HG02884 (cell line): ENCODE results near the gene EVX2.

ENCODE experiments used
- ATAC-seq: cut with Tn5 transposase; IDR thresholded peaks from one replicate; pipeline ENCODE4 v1.9.1; 2021; ENCODE audit warnings: mild to moderate bottlenecking, moderate library complexity; ENCODE audit not compliant: unreplicated experiment

The EVX2 gene

GRCh38 chr2:176096986-176097819, 13.4 kb upstream of the EVX2 start:
- peak; percentile 74 for ATAC-seq

DNA sequence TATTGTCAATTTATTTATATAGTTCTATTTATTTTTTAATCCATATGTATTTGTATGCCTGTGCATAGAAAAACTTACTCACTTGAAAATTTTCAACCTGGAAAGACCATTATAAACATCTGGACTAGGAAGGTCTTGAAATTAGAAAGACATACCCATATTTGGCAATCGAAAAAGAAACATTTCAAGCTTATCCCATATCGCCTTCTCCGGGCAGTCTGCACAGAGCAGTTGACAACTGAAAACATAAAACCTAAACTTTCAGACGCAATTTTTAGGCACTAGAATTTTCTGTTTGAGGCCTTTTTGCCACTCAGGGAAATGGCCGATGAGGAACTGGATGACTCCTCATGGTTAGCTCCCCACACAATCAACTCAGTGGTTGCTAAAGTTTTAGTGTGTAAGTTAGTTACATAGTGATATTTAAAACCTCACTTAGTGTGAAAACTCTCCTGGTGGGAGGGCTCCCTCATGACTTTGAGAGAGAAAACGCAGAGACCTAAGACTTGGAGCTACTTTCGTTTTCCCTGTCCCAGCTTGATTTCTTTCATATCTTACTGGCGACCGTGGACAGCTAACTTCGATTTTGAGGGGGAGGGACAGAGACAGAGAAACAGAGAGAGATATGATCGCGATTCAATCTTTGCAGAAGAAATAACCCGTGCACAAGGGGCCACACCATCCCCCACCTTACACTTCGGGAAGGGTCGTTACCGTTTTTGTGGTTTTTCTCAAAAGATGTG, 12.7 kb upstream of the EVX2 start:
- no peak for ATAC-seq

DNA sequence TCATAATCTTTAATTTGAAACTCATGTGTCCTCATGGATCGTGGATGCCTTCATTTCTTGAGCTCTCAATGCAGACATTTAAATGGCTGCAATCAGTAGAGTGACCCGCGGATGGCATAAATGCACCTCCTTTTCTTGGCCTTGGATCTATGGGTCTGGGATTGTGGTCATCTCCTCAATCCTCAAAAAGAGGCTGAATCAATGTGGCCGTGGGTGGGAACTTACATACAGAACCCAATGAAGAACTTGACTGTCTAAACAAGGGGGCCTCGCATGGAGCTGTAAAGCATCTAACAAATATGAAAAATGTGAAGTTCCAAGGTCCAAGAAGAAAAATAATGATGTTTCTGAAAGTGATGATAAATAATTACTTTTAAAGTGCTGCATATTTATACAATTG, 11.7 kb upstream of the EVX2 start:
- ATAC-seq: no peak

GRCh38 chr2:176094349-176094748, 10.6 kb upstream of the EVX2 start:
- ATAC-seq: no peak

DNA sequence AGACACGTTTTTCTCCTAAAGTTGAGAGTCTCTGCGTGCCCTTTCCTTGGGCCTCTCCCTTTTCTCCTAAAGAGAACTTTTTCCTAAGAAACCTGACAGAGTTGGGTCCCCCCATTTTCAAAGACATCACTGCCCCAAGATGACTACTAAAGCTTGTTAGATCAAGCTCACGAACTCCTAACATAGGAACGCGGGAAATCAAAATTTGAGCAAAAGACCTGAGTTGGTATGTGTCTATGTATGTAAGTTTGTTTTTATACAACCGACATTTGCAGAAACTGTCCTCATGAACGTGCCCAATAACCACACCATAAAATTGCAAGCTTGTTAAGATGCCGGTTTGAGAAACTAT, 10.1 kb upstream of the EVX2 start:
- no peak for ATAC-seq

- ATAC-seq: no peak
These were observed 9.6 kb upstream of the EVX2 start for GRCh38 chr2:176093145-176093897.

- no peak for ATAC-seq
These were observed 8.7 kb upstream of the EVX2 start, which contains the start of gene HOXD13 for GRCh38 chr2:176092270-176093144. Gene HOXD13 (plus strand): TSS chr2:176092721. CDS start chr2:176092891, 170 bp downstream.

- ATAC-seq: no peak
These were observed 7.8 kb upstream of the EVX2 start for GRCh38 chr2:176091329-176092258.

GRCh38 chr2:176090862-176091261, 7.1 kb upstream of the EVX2 start:
- no peak for ATAC-seq

- no peak for ATAC-seq
These were observed 6.2 kb upstream of the EVX2 start for GRCh38 chr2:176089843-176090395.

- ATAC-seq: no peak
These were observed 5.4 kb upstream of the EVX2 start for GRCh38 chr2:176088937-176089842.

DNA sequence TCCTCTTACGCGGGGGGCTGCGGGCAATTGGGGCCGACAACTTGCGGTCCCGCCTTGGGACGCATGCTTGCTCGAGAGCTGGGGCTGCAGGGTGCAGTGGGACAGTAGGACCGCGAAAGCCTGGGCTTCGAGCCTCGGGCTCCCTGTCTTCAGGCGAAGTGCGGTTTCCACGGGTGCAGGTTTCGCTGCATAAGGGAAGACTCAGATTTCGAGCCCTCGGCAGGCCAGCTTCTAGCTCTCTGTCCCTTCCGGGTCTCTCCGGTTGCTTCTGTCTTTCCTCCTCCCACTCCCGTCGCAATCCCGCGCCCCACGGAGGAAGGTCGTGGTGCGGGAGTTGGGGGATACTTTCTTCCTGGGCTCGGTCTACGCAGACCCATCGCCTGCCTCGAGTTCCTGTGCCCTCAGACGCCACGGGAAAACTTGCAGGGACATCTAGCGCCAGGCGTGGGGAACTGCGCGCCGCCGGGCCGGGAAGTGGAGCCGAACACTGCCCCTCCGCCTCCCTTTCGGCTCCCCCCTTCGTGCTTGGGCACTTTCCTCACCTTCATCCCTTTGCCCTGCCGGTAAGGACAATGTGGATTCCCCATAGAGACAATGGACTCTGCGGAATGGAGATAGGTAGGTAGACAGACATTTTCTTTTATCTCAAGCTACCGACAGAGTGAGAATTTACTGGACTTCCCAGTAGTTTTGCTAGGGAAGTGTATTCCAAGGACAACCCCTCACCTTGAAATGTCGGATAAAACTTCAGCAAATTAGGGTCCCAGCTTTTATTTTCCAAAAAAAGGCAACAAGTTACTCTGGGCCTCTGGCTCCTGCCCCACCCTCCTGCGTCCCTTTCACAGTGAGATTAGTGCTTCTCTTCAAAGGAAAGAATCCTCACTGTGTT, 4.5 kb upstream of the EVX2 start:
- no peak for ATAC-seq

- ATAC-seq: no peak
These were observed 3.7 kb upstream of the EVX2 start for GRCh38 chr2:176087330-176088047.

DNA sequence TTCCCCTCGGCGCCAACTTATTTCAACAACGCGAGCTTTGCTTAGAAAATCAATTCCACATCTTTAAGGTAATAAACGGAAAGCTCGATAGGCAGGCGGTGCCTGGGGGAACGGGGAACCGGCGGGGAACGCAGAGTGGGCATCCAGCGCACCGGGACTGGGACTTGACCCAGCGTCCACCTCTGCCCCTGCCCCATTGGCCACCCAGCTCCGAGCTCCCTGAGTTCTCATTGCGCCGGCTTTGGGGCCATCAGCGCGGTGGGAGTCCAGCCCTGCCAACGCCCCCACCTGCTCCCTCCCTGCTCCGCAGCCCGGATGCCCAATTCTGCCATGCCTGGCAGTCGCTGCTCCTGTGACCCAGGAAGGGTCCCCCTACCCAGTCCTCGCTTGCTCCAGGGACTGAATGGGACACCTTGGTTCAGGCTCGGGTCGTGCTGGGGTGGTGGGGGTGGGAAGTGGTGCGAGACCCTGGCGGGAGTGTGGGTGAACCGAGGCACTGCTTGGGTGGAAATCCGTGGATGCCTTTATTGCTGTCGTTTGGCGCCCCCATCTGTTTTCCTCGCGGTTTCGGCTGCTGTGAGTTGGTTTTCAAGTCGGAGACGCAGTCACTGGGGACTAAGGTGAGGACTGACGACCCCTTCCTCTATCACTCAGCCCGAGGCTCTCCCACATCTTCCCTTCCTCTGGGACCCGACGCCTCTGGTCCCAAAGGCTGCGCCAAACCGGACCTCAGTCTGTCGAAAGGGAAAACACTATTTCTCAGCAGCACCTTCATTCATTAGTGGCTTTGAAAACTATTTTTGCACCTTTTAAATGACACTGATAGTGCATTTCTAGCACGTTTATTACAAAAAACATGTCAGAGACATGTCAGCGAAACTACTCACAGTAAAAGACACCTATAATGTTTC, 2.4 kb upstream of the EVX2 start:
- ATAC-seq: no peak

DNA sequence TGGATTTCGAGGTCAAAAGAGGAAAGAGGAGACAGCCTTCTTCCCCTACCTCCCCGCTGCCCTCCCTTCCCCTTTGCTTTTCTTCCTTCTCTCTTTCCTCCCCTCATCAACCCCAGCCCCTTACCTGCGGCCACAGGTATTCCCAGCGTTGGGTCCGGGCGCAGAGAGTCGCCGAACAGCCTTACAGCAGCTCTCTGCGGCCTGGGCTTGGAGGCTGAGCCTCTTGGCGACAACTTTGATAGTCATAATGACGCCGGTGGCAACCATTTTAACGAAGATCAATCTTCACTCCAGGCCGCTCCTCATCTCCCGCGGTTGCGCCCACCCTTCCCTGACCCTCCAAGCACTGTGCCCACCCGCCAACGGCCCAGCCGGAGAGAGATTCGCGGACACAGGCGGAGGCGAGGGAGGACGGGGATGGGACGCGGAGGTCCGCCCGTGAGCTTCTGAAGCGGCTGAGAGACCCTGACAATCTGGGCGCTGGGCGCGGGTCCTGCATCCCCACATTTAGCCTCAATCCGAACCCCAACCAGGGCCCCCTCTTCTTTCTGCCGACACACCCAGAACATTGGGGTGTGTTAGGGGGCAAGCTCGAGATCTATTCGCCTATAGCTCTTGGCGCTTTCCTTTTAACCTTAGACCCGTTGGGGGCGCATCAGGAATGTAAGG, 1.5 kb upstream of the EVX2 start:
- ATAC-seq: no peak
